Subcutaneous abdominal adipose tissue (tissue), 5 donors: Measurements from ENCODE around the gene MSN.
"Not testable (repeated sequence)": the region's sequence is repeated elsewhere in the genome, so short reads cannot be mapped to it uniquely, and the experiment has no call there.

Experiments
- H3K27ac ChIP-seq: one replicate; pipeline ENCODE4 v1.7.0; 2013; ENCODE audit warnings: low read depth, mild to moderate bottlenecking, inconsistent platforms, low read length, moderate library complexity
- H3K27me3 ChIP-seq, 5 donors: one replicate each; pipeline ENCODE4 v1.7.0; 2013; ENCODE audit warnings: low read length in 5 of 5, inconsistent platforms in 1 of 5; ENCODE audit not compliant: control insufficient read depth in 5 of 5, insufficient read depth in 4 of 5
- H3K36me3 ChIP-seq, 5 donors: one replicate each; pipeline ENCODE4 v1.7.0; 2013; ENCODE audit warnings: low read length in 5 of 5; ENCODE audit not compliant: control insufficient read depth in 5 of 5, insufficient read depth in 5 of 5
- H3K4me1 ChIP-seq, 5 donors: one replicate each; pipeline ENCODE4 v1.7.0; 2013; ENCODE audit warnings: low read length in 5 of 5, mild to moderate bottlenecking in 3 of 5, moderate library complexity in 1 of 5; ENCODE audit not compliant: control insufficient read depth in 5 of 5, insufficient read depth in 5 of 5
- H3K4me3 ChIP-seq, 5 donors: one replicate each; pipeline ENCODE4 v1.7.0; 2013; ENCODE audit warnings: low read length in 5 of 5, low read depth in 1 of 5
- H3K9ac ChIP-seq, 5 donors: one replicate each; pipeline ENCODE4 v1.7.0; 2013; ENCODE audit warnings: low read length in 5 of 5, mild to moderate bottlenecking in 4 of 5, moderate library complexity in 3 of 5
- H3K9me3 ChIP-seq, 5 donors: one replicate each; pipeline ENCODE4 v1.7.0; 2013; ENCODE audit warnings: low read length in 5 of 5; ENCODE audit not compliant: control insufficient read depth in 5 of 5
- donor health status: healthy.
- donor health status: healthy.
- donor health status: healthy.
- donor health status: healthy.
- donor health status: healthy.

MSN gene

DNA sequence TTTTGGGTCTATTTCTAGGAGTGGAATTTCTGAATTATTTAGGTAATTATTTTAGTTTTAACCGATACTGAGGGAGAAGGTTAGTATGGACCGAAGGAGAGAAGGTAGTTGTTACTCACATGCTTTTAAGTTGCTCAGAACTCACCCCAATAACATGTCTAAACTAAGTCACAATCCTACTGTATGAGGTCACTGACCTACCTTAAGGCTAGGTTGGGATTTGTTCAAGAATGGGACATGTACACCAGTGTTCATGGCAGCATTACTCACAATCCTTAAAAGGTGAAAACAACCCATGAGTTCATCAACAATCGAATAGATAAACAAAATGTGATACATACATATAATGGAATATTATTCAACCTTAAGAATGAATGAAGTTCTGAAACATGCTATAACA, 90.5 kb downstream of the MSN start:
- Histone ChIP-seq H3K4me3 (no peak overlapping the region), H3K9me3 (peaks cover 0 to 4% (median 0%) of the 10 kb centered on the region in 5 donors), H3K4me1 (no peaks in the 10 kb centered on the region), H3K27me3 (peaks cover 0 to 9% (median 0%) of the 10 kb centered on the region in 5 donors), H3K9ac (no peak overlapping the region), H3K27ac (no peak overlapping the region), H3K36me3 (no peaks in the 10 kb centered on the region)

DNA sequence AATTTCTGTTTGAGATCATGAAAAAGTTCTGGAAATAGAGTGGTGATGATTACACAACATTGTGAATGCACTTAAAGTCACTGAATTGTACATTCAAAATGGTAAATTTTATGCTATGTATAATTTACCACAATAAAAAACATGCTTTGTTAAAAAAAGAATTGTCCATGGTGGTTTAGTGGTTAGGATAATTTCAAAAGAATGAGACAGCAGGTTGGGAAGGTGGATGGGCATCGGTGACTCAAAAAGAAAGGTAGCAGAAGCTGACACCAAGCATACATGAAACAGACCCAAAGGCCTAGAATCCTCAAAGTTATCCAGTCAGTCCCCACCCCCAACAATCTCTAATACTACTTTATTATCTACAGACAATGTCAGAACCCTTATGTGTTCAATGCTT, 91.1 kb downstream of the MSN start:
- Histone ChIP-seq H3K9me3 (peaks cover 0 to 4% (median 0%) of the 10 kb centered on the region in 5 donors), H3K27ac (no peak overlapping the region), H3K9ac (no peak overlapping the region), H3K4me3 (no peak overlapping the region), H3K4me1 (no peaks in the 10 kb centered on the region), H3K36me3 (no peaks in the 10 kb centered on the region), H3K27me3 (peaks cover 0 to 9% (median 0%) of the 10 kb centered on the region in 5 donors)

DNA sequence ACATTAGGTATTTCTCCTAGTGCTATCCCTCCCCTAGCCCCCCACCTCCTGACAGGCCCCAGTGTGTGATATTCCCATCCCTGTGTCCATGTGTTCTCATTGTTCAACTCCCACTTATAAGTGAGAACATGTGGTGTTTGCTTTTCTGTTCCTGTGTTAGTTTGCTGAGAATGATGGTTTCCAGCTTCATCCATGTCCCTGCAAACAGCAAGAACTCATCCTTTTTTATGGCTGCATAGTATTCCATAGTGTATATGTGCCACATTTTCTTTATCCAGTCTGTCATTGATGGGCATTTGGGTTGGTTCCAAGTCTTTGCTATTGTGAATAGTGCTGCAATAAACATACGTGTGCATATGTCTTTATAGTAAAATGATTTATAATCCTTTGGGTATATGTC, 92.1 kb downstream of the MSN start:
- not testable (repeated sequence) for H3K27me3 ChIP-seq, H3K9me3 ChIP-seq, H3K36me3 ChIP-seq, H3K4me3 ChIP-seq, H3K27ac ChIP-seq, H3K4me1 ChIP-seq, H3K9ac ChIP-seq

DNA sequence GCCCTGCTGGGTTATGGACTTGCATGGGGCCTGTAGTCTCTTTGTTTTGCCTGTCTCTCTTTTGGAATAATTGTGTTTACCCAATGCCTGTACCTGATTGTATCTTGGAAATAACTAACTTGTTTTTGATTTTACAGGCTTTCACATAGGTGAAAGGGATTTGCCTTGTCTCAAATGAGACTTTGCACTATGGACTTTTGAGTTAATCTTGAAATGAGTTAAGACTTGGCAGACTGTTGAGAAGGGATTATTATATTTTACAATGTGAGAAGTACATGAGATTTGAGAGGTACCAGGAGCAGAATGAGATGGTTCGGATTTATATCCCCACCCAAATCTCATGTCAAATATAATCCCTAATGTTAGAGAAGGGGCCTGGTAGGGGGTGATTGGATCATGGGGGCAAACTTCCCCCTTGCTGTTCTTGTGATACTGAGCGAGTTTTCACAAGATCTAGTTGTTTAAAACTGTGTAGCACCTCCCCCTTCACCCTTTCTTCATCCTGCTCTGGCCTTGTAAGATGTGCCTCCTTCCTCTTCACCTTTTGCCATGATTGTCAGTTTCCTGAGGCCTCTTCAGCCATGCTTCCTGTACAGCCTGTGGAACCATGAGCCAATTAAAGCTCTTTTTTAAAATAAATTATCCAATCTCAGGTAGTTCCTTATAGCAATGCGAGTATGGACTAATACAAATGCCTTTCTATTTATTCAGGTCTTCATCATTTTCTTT, 102.3 kb downstream of the MSN start:
- H3K27me3 ChIP-seq, result peaks cover 0 to 10% (median 0%) of the 10 kb centered on the region in 5 donors
- no peaks in the 10 kb centered on the region for H3K9me3 ChIP-seq
- no peak overlapping the region for H3K4me3 ChIP-seq
- H3K4me1 ChIP-seq, result no peaks in the 10 kb centered on the region
- H3K9ac ChIP-seq, result no peak overlapping the region
- no peak overlapping the region for H3K27ac ChIP-seq
- H3K36me3 ChIP-seq, result no peaks in the 10 kb centered on the region

DNA sequence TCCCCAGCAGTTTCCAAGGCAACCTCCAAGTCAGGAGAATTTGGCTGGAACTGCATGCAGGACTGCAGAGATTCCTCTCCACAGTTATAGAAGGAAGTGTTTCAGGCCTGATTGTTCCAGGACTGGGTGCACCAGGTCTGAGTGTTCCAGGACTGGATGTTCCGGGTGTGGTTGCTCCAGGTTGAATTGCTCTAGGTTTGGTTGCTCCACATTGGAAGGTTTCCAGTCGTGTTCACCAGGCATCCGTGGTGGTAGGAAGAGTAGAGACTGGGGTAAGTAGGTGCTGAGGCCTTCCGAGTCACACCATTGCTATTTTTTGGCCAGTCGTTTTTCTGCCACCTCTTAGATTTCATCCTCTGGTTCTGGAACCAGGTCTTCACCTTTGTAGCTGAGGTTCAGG, 105.4 kb downstream of the MSN start:
- Histone ChIP-seq H3K27me3 (peaks cover 0 to 5% (median 0%) of the 10 kb centered on the region in 5 donors), H3K4me1 (no peaks in the 10 kb centered on the region), H3K27ac (no peak overlapping the region), H3K9ac (no peak overlapping the region), H3K4me3 (no peak overlapping the region), H3K36me3 (no peaks in the 10 kb centered on the region), H3K9me3 (no peaks in the 10 kb centered on the region)

DNA sequence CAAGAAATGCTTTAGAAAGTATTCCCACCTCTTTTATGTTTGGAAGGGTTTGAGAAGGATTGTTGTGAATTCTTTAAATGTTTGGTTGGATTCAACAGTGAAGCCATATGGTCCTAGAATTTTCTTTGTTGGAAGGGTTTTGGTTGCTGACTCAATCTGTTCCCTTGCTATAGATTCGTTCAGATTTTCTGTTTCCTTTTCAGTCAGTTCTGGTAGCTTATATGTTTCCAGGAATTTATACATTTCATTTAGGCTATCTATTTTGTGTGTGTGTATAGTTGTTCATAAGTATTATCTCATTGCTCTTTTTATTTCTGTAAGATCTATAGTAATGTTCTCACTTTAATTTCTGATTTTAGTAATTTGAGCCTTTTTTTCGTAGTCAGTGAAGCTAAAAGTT, 114.4 kb downstream of the MSN start:
- Histone ChIP-seq H3K9ac (no peak overlapping the region), H3K4me3 (no peak overlapping the region), H3K36me3 (no peaks in the 10 kb centered on the region), H3K27ac (no peak overlapping the region), H3K27me3 (peaks cover 0 to 4% (median 0%) of the 10 kb centered on the region in 5 donors), H3K9me3 (no peaks in the 10 kb centered on the region), H3K4me1 (no peaks in the 10 kb centered on the region)

DNA sequence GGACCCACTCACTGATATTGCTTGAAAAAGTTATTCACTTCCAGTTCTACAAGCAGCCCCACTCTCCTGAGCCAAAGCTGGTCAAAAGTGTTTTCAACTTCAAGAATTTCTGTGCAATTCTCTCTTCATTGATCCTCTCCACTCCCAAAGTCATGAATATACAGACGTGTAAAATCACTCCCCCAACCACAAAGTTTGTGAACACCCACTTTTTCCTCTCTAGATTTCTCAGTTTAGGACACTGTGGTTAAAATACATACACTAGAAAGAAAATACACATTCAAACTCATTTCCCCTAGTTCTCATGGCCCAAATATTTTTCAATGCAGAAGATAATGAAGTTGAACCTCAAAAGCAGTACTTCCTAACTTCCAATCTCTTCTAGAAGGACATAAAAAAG, 116.3 kb downstream of the MSN start:
- no peaks in the 10 kb centered on the region for H3K4me1 ChIP-seq
- H3K36me3 ChIP-seq, result no peaks in the 10 kb centered on the region
- H3K27me3 ChIP-seq, result peaks cover 0 to 12% (median 3%) of the 10 kb centered on the region in 5 donors
- H3K27ac ChIP-seq, result no peak overlapping the region
- H3K9ac ChIP-seq, result no peak overlapping the region
- H3K4me3 ChIP-seq, result no peak overlapping the region
- H3K9me3 ChIP-seq, result no peaks in the 10 kb centered on the region
